Measurements from ENCODE around the gene RTN4R.

RTN4R gene

GRCh38 chr22:20194681-20195593, 73.2 kb downstream of the RTN4R start:
- DNase-seq: no peak

- DNase-seq: no peak
Observed at GRCh38 chr22:20193761-20194494, 74.2 kb downstream of the RTN4R start.

DNA sequence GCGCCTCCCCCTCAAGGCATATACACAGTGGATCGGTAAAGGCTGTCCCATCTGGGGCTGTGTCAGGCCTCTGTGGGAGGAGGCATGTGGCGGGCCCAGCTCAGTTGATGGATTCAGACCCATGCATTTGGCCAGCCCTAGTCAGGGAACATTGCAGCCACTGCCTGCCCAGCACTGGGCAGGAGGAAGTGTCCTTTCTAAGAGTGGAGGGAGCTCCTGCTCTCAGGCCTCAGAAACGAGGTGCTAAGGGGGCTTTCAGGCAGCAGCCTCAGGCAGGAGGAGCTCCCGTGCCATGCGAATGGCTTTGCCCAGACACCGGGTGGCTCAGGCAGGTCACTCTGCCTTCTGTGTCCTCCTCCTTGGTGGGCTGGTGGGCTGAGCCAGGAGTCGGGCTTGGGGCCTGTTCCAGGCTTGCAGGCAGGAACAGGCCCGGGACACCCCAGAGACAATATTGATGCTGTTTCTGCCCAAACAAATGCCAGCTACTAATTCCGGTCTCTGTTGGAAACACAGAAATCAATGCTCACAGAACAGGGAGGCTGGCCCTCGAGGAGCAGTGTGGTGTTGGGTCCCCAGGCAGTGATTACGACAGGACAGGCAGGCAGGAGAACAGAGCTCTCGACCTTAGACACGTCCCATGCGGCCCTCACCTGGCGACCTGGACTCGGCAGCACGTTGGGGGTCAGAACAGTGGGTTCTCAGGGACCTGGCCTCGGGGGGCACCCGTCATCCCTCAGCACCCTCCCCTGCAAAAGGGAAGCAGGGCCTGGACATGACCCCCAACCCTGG, 75.0 kb downstream of the RTN4R start:
- no peak for DNase-seq

GRCh38 chr22:20192293-20192971, 75.7 kb downstream of the RTN4R start:
- no peak for DNase-seq

DNA sequence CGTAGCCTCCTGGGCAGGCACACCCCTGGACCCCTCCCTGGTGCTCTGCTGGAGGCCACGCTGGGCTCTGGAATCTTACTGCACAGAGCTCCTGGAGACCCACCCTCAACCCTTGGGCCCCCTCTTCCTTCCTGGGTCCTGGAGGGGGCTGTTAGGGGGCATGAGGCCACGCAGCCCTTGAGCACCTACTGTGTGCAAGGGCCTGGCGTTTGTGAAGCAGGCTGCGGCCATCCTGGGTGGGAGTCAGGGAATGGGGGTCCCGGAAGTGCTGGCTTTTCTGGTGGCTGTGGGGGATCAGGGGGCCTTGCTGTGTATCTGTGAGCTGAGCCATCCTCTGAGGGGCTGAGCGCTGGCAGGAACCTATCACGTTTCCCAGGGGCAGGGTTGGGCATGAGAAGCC, 76.3 kb downstream of the RTN4R start:
- no peak for DNase-seq
